Panc1 (cell line): Measurements from ENCODE around the gene FBLIM1. TPM values are rescaled to one million over a fixed set of nuclear protein-coding genes. Genes with fewer than 3 reads are reported as not detected.
A peak's percentile ranks its signal among the peaks of the same experiment; 100 is the strongest.

Experiments used
- ATAC-seq: fragments of 200-7000 bp; cut with Tn5 transposase; 2 replicates; pipeline ENCODE4 v1.9.1; 2020; ENCODE audit warnings: mild to moderate bottlenecking, moderate library complexity
- Bru-seq: library from RNA; stranded (reverse); fragments of 400-500 nt; gene quantifications from one replicate; lab custom pipeline; 2021; lab: Mats Ljungman, UMichigan
- BruChase-seq, 2 experiments: library from RNA; stranded (reverse); fragments of 400-500 nt; gene quantifications; one replicate each; lab custom pipeline; 2021; lab: Mats Ljungman, UMichigan
- BruUV-seq: library from RNA; stranded (reverse); fragments of 400-500 nt; replicated peaks from 2 replicates; lab custom pipeline; 2021; lab: Mats Ljungman, UMichigan
- CTCF ChIA-PET: fragments of 300-600 bp; sonication (Branson Sonifier 250); formaldehyde crosslinking; loops from one replicate; lab custom pipeline; 2022; ENCODE audit warnings: antibody characterized with exemption; lab: Charles Lee
- POLR2A ChIA-PET: fragments of 300-600 bp; sonication (Branson Sonifier 250); formaldehyde crosslinking; loops from one replicate; lab custom pipeline; 2022; ENCODE audit warnings: antibody characterized with exemption; lab: Charles Lee
- DNase-seq: peaks from one replicate; pipeline ENCODE4 v3.0.0-alpha.2; 2010; ENCODE audit warnings: low read depth, low spot score
- H3K27ac ChIP-seq: 2 replicates; pipeline ENCODE4 v1.5.1; 2011; ENCODE audit warnings: mild to moderate bottlenecking, low read length, inconsistent platforms
- H3K27me3 ChIP-seq: fragments of 200-500 bp; sonication (Bioruptor generic); 2 replicates; pipeline ENCODE4 v1.6.0; 2014; ENCODE audit warnings: low read length, inconsistent platforms; ENCODE audit not compliant: control insufficient read depth, insufficient read depth
- H3K36me3 ChIP-seq: fragments of 200-500 bp; sonication (Bioruptor generic); 2 replicates; pipeline ENCODE4 v1.5.1; 2014; ENCODE audit warnings: inconsistent platforms, mild to moderate bottlenecking, low read length, moderate library complexity; ENCODE audit not compliant: control insufficient read depth, insufficient read depth
- H3K4me1 ChIP-seq: 2 replicates; pipeline ENCODE4 v1.5.1; 2011; ENCODE audit warnings: inconsistent platforms, mild to moderate bottlenecking, low read length, moderate library complexity; ENCODE audit not compliant: control insufficient read depth, insufficient read depth
- H3K4me3 ChIP-seq, 2 experiments: 2 replicates each; pipeline ENCODE4 v1.5.1; 2011 to 2012; ENCODE audit warnings: low read depth in 2 of 2, low read length in 2 of 2, mild to moderate bottlenecking in 2 of 2, inconsistent platforms in 1 of 2, moderate library complexity in 1 of 2
- H3K9me3 ChIP-seq: fragments of 200-500 bp; sonication (Bioruptor generic); 2 replicates; pipeline ENCODE4 v1.5.1; 2014; ENCODE audit warnings: low read depth, mild to moderate bottlenecking, inconsistent platforms, low read length, moderate library complexity; ENCODE audit not compliant: control insufficient read depth, insufficient read depth
- CTCF ChIP-seq: fragments of 450-650 bp; IDR thresholded peaks from 2 replicates; pipeline ENCODE4 v1.5.1; 2017; ENCODE audit warnings: mild to moderate bottlenecking
- POLR2AphosphoS5 ChIP-seq: IDR thresholded peaks from 2 replicates; pipeline ENCODE4 v1.6.1; 2012; ENCODE audit warnings: mild to moderate bottlenecking, low read depth, low read length, moderate library complexity
- SIN3A ChIP-seq: IDR thresholded peaks from 2 replicates; pipeline ENCODE4 v1.6.1; 2012; ENCODE audit warnings: low read depth, mild to moderate bottlenecking, low read length, moderate library complexity, borderline replicate concordance; ENCODE audit not compliant: insufficient read depth
- TCF7L2 ChIP-seq: IDR thresholded peaks from 2 replicates; pipeline ENCODE4 v1.6.1; 2011; ENCODE audit warnings: mild to moderate bottlenecking, low read depth, low read length, inconsistent platforms
- in situ Hi-C: cut with HindIII; loops from 2 replicates; pipeline ENCODE4 v1.10.0; 2016; ENCODE audit warnings: low sequenced_read_pairs, low pct_unique_long_range_greater_than_20kb
- intact Hi-C: fragments of 100-400 bp; cut with micrococcal nuclease; formaldehyde crosslinking; loops from one replicate; pipeline ENCODE4 v1.10.0; 2022; ENCODE audit not compliant: unreplicated experiment
- long read RNA-seq: library from polyadenylated mRNA; unstranded; transcript quantifications from one replicate; pipeline ENCODE4 v2.0.0, GENCODE V29; 2021; ENCODE audit not compliant: unreplicated experiment
- polyA plus RNA-seq: library from polyadenylated mRNA; unstranded; fragments of >200 nt; gene quantifications from one replicate; pipeline ENCODE4 v1.2.1, GENCODE V29; 2012; ENCODE audit warnings: missing spikeins; ENCODE audit not compliant: insufficient read length
- total RNA-seq: library from RNA; stranded (reverse); gene quantifications from one replicate; pipeline ENCODE4 v1.2.1, GENCODE V29; 2021; ENCODE audit not compliant: unreplicated experiment
- TF ChIP-seq, protein P1 (sequence below), 2 experiments: IDR thresholded peaks; 2 replicates each; pipeline ENCODE4 v1.6.1; 2011 to 2012; ENCODE audit warnings: low read depth in 2 of 2, control low read depth in 1 of 2, low read length in 1 of 2, mild to moderate bottlenecking in 1 of 2, moderate library complexity in 1 of 2; ENCODE audit not compliant: insufficient read depth in 1 of 2

Gene FBLIM1
- total RNA-seq (4.3 TPM), Bru-seq, nascent RNA (percentile 33 among the genes with signal in this experiment), BruChase-seq, experiment 1, labeled RNA remaining after a 2-hour chase (percentile 35 among the genes with signal in this experiment), BruChase-seq, experiment 2, labeled RNA remaining after a 6-hour chase (percentile 35 among the genes with signal in this experiment)
- 3.6 TPM for polyA plus RNA-seq
- long read RNA-seq, partial matches to known transcripts = 0 of 3 reads
- long read RNA-seq, other reads (novel, unspliced or antisense) = 3 of 3 reads

DNA sequence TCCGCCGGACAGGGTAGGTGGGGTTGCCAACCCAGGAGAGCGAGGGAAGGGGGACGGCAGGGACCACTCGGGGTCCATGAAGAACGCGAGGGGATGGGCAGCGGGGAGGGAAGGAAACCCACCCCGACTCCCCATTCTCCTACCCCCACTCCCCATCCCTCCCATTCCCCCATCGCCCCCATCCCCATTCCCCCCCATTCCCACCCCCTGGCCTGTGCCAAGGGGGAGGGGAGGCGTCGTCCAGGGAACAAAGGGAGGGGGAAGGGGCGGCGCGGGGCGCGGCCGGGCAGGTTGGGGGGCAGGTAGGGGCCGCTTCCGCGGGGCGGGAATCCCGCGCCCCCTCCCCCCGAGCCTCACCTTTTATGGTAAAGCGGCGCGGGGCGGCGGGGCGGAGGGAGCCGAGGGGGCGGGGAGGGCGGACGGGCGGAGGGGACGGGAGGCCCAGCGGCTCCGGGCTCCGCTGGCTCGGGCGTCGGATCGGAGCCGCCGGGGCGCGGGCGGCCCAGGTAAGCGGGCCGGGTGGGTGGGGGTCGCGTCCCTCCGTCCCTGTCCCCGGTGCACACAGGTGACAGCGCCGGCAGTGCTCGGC, at the start of gene FBLIM1:
Gene FBLIM1, plus strand, starts transcription at position 453 of the 589 bp plus-strand sequence. CDS start 6,189 bp downstream, outside the sequence.
- in situ Hi-C loops = no loop called here
- no peaks in the 10 kb centered on the region for H3K9me3 ChIP-seq
- DNase-seq = no peak
- H3K4me1 ChIP-seq = peaks cover 33% of the 10 kb centered on the region
- TF ChIP-seq CTCF (no peak), SIN3A (no peak), POLR2AphosphoS5 (no peak), TCF7L2 (no peak)
- TF ChIP-seq, protein P1, sequence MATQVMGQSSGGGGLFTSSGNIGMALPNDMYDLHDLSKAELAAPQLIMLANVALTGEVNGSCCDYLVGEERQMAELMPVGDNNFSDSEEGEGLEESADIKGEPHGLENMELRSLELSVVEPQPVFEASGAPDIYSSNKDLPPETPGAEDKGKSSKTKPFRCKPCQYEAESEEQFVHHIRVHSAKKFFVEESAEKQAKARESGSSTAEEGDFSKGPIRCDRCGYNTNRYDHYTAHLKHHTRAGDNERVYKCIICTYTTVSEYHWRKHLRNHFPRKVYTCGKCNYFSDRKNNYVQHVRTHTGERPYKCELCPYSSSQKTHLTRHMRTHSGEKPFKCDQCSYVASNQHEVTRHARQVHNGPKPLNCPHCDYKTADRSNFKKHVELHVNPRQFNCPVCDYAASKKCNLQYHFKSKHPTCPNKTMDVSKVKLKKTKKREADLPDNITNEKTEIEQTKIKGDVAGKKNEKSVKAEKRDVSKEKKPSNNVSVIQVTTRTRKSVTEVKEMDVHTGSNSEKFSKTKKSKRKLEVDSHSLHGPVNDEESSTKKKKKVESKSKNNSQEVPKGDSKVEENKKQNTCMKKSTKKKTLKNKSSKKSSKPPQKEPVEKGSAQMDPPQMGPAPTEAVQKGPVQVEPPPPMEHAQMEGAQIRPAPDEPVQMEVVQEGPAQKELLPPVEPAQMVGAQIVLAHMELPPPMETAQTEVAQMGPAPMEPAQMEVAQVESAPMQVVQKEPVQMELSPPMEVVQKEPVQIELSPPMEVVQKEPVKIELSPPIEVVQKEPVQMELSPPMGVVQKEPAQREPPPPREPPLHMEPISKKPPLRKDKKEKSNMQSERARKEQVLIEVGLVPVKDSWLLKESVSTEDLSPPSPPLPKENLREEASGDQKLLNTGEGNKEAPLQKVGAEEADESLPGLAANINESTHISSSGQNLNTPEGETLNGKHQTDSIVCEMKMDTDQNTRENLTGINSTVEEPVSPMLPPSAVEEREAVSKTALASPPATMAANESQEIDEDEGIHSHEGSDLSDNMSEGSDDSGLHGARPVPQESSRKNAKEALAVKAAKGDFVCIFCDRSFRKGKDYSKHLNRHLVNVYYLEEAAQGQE (IDR thresholded peaks at IDR 0.05; ENCODE audit: insufficient read depth in 1 of 2, low read depth in 2 of 2, low read length in 1 of 2) = no peak
- H3K4me3 ChIP-seq = peak within 1 kb of the TSS in 1 of 2 experiments; percentile 35; a peak in 1 of 4 replicates
- intact Hi-C loops = no loop called here
- ChIA-PET POLR2A (no interaction called here), CTCF (no interaction called here)
- no peak for ATAC-seq
- BruUV-seq = no TSS peak
- no peaks in the 10 kb centered on the region for H3K36me3 ChIP-seq
- H3K27ac ChIP-seq = peak within 1 kb of the TSS; percentile 66; the same call in 1 of the 2 replicates
- no peaks in the 10 kb centered on the region for H3K27me3 ChIP-seq

DNA sequence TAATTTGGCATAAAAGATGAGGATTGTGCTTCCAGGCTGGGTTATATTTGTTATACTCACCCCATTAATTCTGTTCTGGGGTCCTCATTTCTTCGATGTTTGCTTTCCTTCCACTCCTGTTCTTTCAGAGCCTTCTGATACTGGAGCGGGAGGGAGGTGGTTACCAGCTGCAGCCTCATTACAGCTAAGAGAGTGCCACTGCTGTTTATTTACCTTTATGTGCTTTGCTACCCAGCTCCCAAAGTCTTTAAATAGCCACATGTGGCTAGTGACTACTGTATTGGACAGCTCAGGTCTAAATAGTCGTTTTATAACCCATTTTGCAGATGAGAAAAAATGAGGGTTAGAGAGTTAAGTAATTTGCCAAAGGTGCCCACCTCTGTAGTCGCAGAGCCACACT, 49.4 kb upstream of the FBLIM1 start:
- intact Hi-C loops = no loop called here
- DNase-seq = no peak
- Histone ChIP-seq H3K36me3 (no peaks in the 10 kb centered on the region), H3K9me3 (no peaks in the 10 kb centered on the region), H3K27me3 (no peaks in the 10 kb centered on the region), H3K4me1 (no peaks in the 10 kb centered on the region), H3K27ac (no peak overlapping the region), H3K4me3 (no peak overlapping the region)
- ChIA-PET CTCF (no interaction called here), POLR2A (no interaction called here)
- BruUV-seq = no TSS peak
- TF ChIP-seq TCF7L2 (no peak), SIN3A (no peak), CTCF (no peak), POLR2AphosphoS5 (no peak)
- TF ChIP-seq, protein P1 (IDR thresholded peaks at IDR 0.05; ENCODE audit: insufficient read depth in 1 of 2, low read depth in 2 of 2, low read length in 1 of 2) = no peak
- in situ Hi-C loops = no loop called here
- ATAC-seq = no peak
